Omental fat pad (tissue), 4 donors: Measurements from ENCODE around the gene CLSTN1. TPM values are rescaled to one million over a fixed set of nuclear protein-coding genes. Genes with fewer than 3 reads are reported as not detected.

Experiments used
- ATAC-seq: fragments of 150-250 bp; one replicate; pipeline ENCODE4 v1.9.1; 2016; ENCODE audit warnings: mild to moderate bottlenecking, moderate library complexity; ENCODE audit not compliant: low FRiP score
- DNase-seq: peaks from one replicate; pipeline ENCODE4 v3.0.0-alpha.2; 2019; ENCODE audit warnings: low spot score
- total RNA-seq, 4 donors: library from RNA; depleted of rRNA; stranded (reverse); fragments of >200 nt; gene quantifications; one replicate each; pipeline ENCODE4 v1.1.0, GENCODE V29; 2016
- TF ChIP-seq, protein P1 (sequence below), 3 donors: fragments of 450-650 bp; IDR thresholded peaks; one replicate each; pipeline ENCODE4 v1.5.1; 2016 to 2017; ENCODE audit warnings: antibody characterized with exemption in 3 of 3, mild to moderate bottlenecking in 3 of 3, moderate library complexity in 2 of 3

Gene CLSTN1
- total RNA-seq, 4 donors from 2014 or later = 28.3 to 41.0 (median 30.1) TPM

DNA sequence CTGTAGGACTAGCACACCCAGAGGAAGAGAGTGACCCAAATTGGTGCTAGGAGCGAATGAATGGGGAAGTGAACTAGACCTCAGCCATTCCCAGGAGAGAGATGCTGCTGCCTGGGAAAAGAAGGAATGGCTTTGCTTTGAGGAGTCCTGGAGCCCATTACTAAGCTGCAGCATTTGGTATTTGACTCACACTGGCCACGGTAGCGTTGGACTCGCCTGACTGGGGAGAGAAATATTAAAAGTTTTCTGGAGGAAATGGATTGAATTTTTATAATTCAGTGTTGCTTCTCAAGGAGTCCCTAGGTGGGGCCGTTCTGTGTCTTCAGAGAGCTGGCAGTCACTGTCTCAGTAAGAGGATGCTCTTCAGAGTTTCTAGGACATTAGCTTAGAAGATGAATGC, 132.1 kb downstream of the CLSTN1 start:
- TF ChIP-seq, protein P1, sequence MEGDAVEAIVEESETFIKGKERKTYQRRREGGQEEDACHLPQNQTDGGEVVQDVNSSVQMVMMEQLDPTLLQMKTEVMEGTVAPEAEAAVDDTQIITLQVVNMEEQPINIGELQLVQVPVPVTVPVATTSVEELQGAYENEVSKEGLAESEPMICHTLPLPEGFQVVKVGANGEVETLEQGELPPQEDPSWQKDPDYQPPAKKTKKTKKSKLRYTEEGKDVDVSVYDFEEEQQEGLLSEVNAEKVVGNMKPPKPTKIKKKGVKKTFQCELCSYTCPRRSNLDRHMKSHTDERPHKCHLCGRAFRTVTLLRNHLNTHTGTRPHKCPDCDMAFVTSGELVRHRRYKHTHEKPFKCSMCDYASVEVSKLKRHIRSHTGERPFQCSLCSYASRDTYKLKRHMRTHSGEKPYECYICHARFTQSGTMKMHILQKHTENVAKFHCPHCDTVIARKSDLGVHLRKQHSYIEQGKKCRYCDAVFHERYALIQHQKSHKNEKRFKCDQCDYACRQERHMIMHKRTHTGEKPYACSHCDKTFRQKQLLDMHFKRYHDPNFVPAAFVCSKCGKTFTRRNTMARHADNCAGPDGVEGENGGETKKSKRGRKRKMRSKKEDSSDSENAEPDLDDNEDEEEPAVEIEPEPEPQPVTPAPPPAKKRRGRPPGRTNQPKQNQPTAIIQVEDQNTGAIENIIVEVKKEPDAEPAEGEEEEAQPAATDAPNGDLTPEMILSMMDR (IDR thresholded peaks at IDR 0.05) = no peak
- no peak for DNase-seq
- no peak for ATAC-seq

DNA sequence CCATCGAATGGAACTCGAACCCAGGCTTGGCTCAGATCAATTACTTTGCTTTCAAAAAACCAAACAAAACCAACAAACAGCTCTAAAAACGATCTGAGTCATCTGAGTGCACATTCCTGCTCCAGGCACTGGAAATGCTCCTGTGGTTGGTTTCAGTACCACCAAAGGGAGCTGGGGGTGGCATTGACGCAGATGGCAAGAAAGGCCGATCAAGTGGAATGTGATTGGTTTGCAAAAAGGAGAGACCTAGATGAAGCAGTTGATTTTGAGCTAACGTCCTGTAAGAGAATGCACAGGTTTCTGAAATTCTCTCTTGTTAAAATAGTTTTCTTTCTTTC, 132.7 kb downstream of the CLSTN1 start:
- DNase-seq (no peak), ATAC-seq (no peak)
- TF ChIP-seq, protein P1 (IDR thresholded peaks at IDR 0.05) = no peak

DNA sequence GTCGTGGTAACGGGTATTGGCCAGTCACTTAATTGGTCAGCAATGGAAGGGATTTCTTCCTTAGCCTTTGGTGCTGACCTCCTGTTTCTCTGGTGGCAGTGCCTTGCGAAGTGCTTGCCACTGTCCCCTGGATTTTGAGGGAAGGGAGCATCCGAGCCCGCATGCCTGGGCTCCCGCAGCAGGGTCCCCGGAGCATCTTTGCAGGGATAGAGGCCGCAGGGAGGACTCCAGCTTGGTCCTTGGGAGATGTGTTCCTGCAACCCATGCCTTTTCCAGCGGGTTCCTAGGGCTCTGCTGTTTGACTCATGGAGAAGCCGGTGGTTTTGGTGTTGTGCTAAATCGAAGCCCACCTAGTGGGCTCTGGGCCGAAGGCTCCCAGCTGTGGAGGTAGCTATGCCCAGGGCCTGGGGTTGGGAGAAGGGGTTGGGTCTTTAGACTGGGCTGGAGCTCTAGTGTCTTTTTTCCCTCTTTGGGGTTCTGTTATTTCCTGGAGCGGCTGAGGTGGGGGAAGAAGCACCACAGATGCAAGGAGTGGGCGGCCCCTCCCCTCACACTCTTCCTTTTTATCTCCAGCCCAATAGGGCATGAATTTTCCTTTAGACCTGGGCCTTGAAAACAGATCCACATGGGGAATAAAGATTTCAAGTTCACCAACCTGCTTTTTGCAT, 133.2 kb downstream of the CLSTN1 start:
- no peak for ATAC-seq

DNA sequence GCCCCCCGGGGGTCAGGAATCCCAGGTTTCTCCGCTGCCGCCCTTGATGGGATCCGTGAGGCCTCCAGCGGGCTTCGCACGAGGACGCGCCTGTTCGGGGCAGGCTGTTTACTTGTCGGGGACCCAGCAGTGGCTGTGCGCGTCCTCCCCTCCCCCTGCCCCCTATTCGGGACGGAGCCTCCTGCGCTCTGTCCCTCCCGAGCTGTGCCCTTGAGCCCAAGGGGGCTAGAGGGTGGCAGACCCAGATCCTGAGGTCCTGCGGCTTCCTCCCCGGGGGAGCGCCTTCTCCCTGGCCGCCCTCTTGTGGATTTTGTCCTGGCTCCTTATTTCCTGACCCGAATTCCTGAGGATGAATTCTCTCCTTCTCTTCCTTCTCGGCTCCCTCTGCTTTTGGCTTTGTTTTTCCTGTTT, 133.8 kb downstream of the CLSTN1 start:
- peak; percentile 2 for ATAC-seq
- DNase-seq = no peak
- TF ChIP-seq, protein P1 (IDR thresholded peaks at IDR 0.05) = no peak

More for the DNA sequence above, 133.2 kb downstream of the CLSTN1 start:
- DNase-seq = no peak
- TF ChIP-seq, protein P1 (IDR thresholded peaks at IDR 0.05) = no peak

DNA sequence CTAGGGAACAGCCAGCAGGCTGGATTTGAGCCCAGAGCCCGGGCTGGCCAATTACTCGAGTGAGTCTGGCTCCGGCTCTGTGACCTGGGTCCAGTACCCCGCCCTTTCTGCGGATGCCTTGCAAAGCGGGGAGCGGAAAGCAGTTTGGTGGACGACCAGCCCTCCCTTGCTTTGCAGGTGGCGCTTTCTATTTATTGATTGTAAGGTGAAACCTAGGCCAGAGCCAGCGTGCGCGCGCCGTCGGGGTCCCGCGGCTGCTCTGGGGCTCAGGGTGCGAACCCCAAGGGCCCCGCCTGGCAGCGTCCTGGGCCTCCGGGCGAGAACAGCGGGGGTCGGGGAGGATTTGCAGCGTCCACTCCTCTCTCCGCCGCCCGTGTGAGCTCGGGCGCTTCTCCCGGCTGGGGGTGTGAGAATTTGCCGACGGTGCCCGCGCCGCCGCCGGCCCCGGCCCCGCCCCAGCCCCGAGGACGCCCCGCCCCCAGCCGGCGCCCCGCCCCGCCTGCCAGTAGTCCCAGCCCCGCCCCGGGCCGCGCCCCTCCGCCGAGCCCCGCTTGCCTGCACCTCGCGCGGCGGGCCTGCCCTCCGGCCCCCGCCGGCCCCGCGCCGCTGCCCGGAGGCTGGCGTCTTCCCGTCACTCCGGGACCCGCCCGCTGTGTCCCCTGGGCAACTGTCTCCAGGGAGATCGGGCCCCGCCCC, 134.6 kb downstream of the CLSTN1 start:
- DNase-seq (peak; percentile 70), ATAC-seq (peak; percentile 80)
- TF ChIP-seq, protein P1 (IDR thresholded peaks at IDR 0.05) = no peak

DNA sequence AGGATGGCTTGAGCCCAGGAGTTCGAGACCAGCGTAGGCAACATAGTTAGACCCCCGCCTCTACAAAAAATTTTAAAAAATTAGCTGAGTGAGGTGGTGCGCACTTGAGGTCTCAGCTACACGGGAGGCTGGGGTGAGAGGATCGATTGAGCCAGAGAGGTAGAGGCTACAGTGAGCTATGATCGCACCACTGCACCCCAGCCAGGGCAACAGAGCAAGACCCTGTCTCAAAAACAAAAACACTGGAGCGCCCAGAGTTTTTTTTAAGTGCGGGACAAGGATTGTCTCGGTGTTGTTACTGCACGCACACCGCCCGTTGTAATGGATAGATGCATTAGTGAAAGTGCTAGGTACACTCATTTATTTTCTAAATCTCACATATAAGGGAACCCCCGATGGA, 135.2 kb downstream of the CLSTN1 start:
- ATAC-seq = no peak
- TF ChIP-seq, protein P1 (IDR thresholded peaks at IDR 0.05) = no peak

More for the DNA sequence above, 135.2 kb downstream of the CLSTN1 start:
- DNase-seq = no peak
